Chondrocyte (in vitro differentiated cells): Measurements from ENCODE around the gene NDUFB3. TPM values are rescaled to one million over a fixed set of nuclear protein-coding genes. Genes with fewer than 3 reads are reported as not detected.

ENCODE experiments used
- DNase-seq: peaks from one replicate; pipeline ENCODE4 v3.0.0; 2021; ENCODE audit warnings: mixed read lengths, low spot score
- H3K27ac Mint-ChIP-seq: one replicate; pipeline ENCODE4 v1.8.0; 2021; ENCODE audit warnings: mild to moderate bottlenecking, moderate library complexity, mixed read lengths; ENCODE audit not compliant: unreplicated experiment
- H3K27me3 Mint-ChIP-seq: 2 replicates; pipeline ENCODE4 v1.8.0; 2021; ENCODE audit warnings: low read depth, mixed read lengths
- H3K36me3 Mint-ChIP-seq: 2 replicates; pipeline ENCODE4 v1.8.0; 2021; ENCODE audit warnings: low read depth, mixed read lengths
- H3K4me1 Mint-ChIP-seq: 2 replicates; pipeline ENCODE4 v1.8.0; 2021; ENCODE audit warnings: low read depth, mild to moderate bottlenecking, mixed read lengths
- H3K4me3 Mint-ChIP-seq: one replicate; pipeline ENCODE4 v1.8.0; 2021; ENCODE audit warnings: mild to moderate bottlenecking, moderate library complexity, mixed read lengths; ENCODE audit not compliant: unreplicated experiment
- H3K9me3 Mint-ChIP-seq: 2 replicates; pipeline ENCODE4 v1.8.0; 2021; ENCODE audit warnings: low read depth, mixed read lengths
- CTCF ChIP-seq: fragments of 200-600 bp; sonication (generic); IDR thresholded peaks from 2 replicates; pipeline ENCODE4 v1.5.0; 2021; ENCODE audit warnings: antibody characterized with exemption, mild to moderate bottlenecking, moderate library complexity
- total RNA-seq: library from RNA; stranded (reverse); gene quantifications from 3 replicates; pipeline ENCODE4 v1.2.1, GENCODE V29; 2021

The NDUFB3 gene
- total RNA-seq, 1 donor from 2014 or later, result 66.2 TPM

- Mint-ChIP-seq H3K36me3 (peaks cover 2% of the 10 kb centered on the region), H3K27ac (peak overlapping the region; percentile 92), H3K4me1 (peaks cover 63% of the 10 kb centered on the region), H3K9me3 (peaks cover 2% of the 10 kb centered on the region), H3K27me3 (no peaks in the 10 kb centered on the region), H3K4me3 (peak overlapping the region; percentile 37)
- DNase-seq, result no peak
- no peak for TF ChIP-seq CTCF
Observed at GRCh38 chr2:201126308-201127151, 54.7 kb downstream of the NDUFB3 start.

GRCh38 chr2:201127152-201127511 is 55.3 kb downstream of the NDUFB3 start:
- no peak for DNase-seq
- Mint-ChIP-seq H3K9me3 (peaks cover 2% of the 10 kb centered on the region), H3K27ac (peak overlapping the region; percentile 92), H3K27me3 (no peaks in the 10 kb centered on the region), H3K4me1 (peaks cover 63% of the 10 kb centered on the region), H3K4me3 (no peak overlapping the region), H3K36me3 (peaks cover 2% of the 10 kb centered on the region)
- no peak for TF ChIP-seq CTCF

- H3K27ac Mint-ChIP-seq, result peak overlapping the region; percentile 92
- DNase-seq, result no peak
- peaks cover 64% of the 10 kb centered on the region for H3K4me1 Mint-ChIP-seq
- H3K36me3 Mint-ChIP-seq, result peaks cover 2% of the 10 kb centered on the region
- no peaks in the 10 kb centered on the region for H3K27me3 Mint-ChIP-seq
- peak overlapping the region; percentile 24 for H3K4me3 Mint-ChIP-seq
- peaks cover 2% of the 10 kb centered on the region for H3K9me3 Mint-ChIP-seq
- TF ChIP-seq CTCF, result no peak
Observed at GRCh38 chr2:201127570-201127969, 55.8 kb downstream of the NDUFB3 start.

GRCh38 chr2:201128033-201128432 is 56.2 kb downstream of the NDUFB3 start:
- H3K36me3 Mint-ChIP-seq, result peaks cover 2% of the 10 kb centered on the region
- H3K4me3 Mint-ChIP-seq, result no peak overlapping the region
- no peak for TF ChIP-seq CTCF
- DNase-seq, result no peak
- peak overlapping the region; percentile 92 for H3K27ac Mint-ChIP-seq
- peaks cover 2% of the 10 kb centered on the region for H3K9me3 Mint-ChIP-seq
- H3K27me3 Mint-ChIP-seq, result no peaks in the 10 kb centered on the region
- peaks cover 68% of the 10 kb centered on the region for H3K4me1 Mint-ChIP-seq

- Mint-ChIP-seq H3K27ac (peak overlapping the region; percentile 97), H3K9me3 (peaks cover 2% of the 10 kb centered on the region), H3K27me3 (no peaks in the 10 kb centered on the region), H3K4me3 (no peak overlapping the region), H3K4me1 (peaks cover 63% of the 10 kb centered on the region), H3K36me3 (peaks cover 4% of the 10 kb centered on the region)
- TF ChIP-seq CTCF, result no peak
- DNase-seq, result no peak
Observed at GRCh38 chr2:201128933-201129505, 57.2 kb downstream of the NDUFB3 start.
